GM12891 (cell line): ENCODE results near the gene SLC38A6.

Experiments used
- PAX5 ChIP-seq: IDR thresholded peaks from 2 replicates; pipeline ENCODE4 v1.6.1; 2011; ENCODE audit warnings: low read length, moderate library complexity, mild to moderate bottlenecking; ENCODE audit not compliant: insufficient read depth, severe bottlenecking
- POLR2A ChIP-seq: IDR thresholded peaks from 2 replicates; pipeline ENCODE4 v1.6.1; 2011; ENCODE audit warnings: low read depth, low read length, control low read depth
- POLR2AphosphoS5 ChIP-seq: IDR thresholded peaks from 2 replicates; pipeline ENCODE4 v1.6.1; 2011; ENCODE audit warnings: low read depth, low read length, control low read depth
- SPI1 ChIP-seq: IDR thresholded peaks from 2 replicates; pipeline ENCODE4 v1.6.1; 2011; ENCODE audit warnings: low read depth, low read length, control low read depth
- TAF1 ChIP-seq: IDR thresholded peaks from 2 replicates; pipeline ENCODE4 v1.6.1; 2011; ENCODE audit warnings: low read depth, low read length, control low read depth

GRCh38 chr14:61077951-61078720 is 97.1 kb downstream of the SLC38A6 start:
- TF ChIP-seq POLR2A (no peak), POLR2AphosphoS5 (no peak), PAX5 (no peak), TAF1 (no peak), SPI1 (no peak)
